ENCODE measurements around the gene CHSY3. TPM values are rescaled to one million over a fixed set of nuclear protein-coding genes. Genes with fewer than 3 reads are reported as not detected.
A peak's percentile ranks its signal among the peaks of the same experiment; 100 is the strongest.

Gene CHSY3
- total and polyA plus RNA-seq, 2 experiments from 2014 or later: 1.8 to 6.7 TPM

DNA sequence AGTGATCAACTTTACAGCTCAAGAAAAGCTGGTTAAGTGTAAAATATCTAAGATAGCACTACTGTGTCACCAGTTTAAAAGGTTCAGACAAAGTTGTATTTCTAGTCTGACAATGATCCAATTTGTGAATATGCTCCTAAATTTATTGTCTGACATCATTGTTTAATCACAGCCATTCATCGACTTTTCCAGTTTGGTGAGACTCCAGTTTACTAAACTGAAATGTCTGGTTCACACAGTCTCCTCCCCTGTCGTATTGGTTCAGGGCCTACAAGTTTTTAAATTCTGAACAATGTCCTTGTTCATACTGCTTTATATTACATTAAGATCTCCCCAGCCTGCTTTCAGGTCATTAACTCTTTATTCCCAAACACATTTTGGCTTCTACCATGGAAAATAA, 161.4 kb downstream of the CHSY3 start:
- no peak for DNase-seq (ENCODE audit: low read depth in 1 of 2, low spot score in 1 of 2)
- no peaks in the 10 kb centered on the region for H3K36me3 ChIP-seq
- TF ChIP-seq, protein P1, sequence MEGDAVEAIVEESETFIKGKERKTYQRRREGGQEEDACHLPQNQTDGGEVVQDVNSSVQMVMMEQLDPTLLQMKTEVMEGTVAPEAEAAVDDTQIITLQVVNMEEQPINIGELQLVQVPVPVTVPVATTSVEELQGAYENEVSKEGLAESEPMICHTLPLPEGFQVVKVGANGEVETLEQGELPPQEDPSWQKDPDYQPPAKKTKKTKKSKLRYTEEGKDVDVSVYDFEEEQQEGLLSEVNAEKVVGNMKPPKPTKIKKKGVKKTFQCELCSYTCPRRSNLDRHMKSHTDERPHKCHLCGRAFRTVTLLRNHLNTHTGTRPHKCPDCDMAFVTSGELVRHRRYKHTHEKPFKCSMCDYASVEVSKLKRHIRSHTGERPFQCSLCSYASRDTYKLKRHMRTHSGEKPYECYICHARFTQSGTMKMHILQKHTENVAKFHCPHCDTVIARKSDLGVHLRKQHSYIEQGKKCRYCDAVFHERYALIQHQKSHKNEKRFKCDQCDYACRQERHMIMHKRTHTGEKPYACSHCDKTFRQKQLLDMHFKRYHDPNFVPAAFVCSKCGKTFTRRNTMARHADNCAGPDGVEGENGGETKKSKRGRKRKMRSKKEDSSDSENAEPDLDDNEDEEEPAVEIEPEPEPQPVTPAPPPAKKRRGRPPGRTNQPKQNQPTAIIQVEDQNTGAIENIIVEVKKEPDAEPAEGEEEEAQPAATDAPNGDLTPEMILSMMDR (IDR thresholded peaks at IDR 0.05; ENCODE audit: low read depth, low read length): no peak
- no peaks in the 10 kb centered on the region for H3K27me3 ChIP-seq
- no peak overlapping the region for H3K27ac ChIP-seq
- no peak overlapping the region for H3K4me3 ChIP-seq
- no peaks in the 10 kb centered on the region for H3K4me1 ChIP-seq (ENCODE audit: low read depth)
- no peaks in the 10 kb centered on the region for H3K9me3 ChIP-seq (ENCODE audit: low read depth)

DNA sequence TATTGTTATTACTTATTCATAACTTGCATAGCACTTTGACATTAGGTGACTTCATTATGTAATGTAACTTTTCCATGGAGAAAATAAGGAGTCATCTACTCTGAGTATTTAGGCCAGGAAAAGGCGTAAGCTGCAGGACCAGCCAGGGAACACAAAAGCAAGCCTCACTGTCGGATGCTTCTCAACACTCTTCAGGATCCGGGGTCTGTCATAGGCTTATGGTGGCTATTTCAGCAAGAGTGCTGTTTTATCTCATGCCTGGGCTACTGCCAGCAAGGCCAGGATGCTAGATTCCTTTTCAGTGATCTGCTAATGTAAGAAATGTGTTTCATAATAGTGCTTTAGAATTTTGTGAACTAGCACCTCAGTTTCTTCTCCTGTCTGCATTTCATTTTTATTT, 162.4 kb downstream of the CHSY3 start:
- TF ChIP-seq, protein P1 (IDR thresholded peaks at IDR 0.05; ENCODE audit: low read depth, low read length): no peak
- Histone ChIP-seq H3K36me3 (no peaks in the 10 kb centered on the region), H3K27ac (no peak overlapping the region), H3K4me3 (no peak overlapping the region), H3K4me1 (ENCODE audit: low read depth) (no peaks in the 10 kb centered on the region), H3K9me3 (ENCODE audit: low read depth) (no peaks in the 10 kb centered on the region), H3K27me3 (no peaks in the 10 kb centered on the region)
- DNase-seq (ENCODE audit: low read depth in 1 of 2, low spot score in 1 of 2): peak in 1 of 2 donors; percentile 75

DNA sequence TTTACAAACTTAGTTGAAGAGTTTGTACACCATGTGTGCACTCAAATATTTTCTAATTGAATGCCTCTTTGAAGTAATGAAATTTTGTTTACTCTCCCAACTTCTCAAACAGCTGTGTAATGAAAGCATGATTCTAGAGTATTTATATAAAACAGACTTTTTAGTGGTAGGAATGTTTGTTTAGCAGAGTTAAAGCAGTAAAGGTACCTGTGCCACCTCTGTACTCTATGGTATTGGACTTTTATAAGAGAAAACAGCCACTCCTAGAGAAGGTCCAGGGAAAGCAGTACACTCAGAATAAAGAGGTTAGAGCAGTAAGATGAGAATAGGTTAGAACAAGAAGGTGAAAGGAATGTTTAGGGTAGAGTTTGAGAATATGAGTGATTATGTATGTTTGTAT, 163.1 kb downstream of the CHSY3 start:
- Histone ChIP-seq H3K4me3 (no peak overlapping the region), H3K36me3 (no peaks in the 10 kb centered on the region), H3K27me3 (no peaks in the 10 kb centered on the region), H3K27ac (no peak overlapping the region), H3K4me1 (ENCODE audit: low read depth) (no peaks in the 10 kb centered on the region), H3K9me3 (ENCODE audit: low read depth) (no peaks in the 10 kb centered on the region)
- no peak for DNase-seq (ENCODE audit: low read depth in 1 of 2, low spot score in 1 of 2)
- TF ChIP-seq, protein P1 (IDR thresholded peaks at IDR 0.05; ENCODE audit: low read depth, low read length): no peak

DNA sequence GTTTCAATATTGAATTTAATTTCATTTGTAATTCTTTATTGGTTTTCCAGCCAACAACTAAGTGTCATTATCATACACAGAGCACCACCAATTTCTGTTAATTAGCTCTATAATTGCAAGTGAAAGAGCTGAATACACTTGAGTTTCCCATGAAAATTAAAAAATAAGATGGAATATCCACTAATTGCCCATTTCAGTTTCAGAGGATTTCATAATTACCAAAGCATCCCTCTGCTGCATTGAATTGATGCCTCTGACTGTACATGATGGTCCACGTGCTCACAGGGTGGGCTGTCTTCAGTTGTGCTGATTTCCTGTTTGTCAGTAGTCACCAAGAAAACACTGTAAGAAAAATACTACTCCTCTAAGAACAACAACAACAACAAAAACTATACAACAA, 163.8 kb downstream of the CHSY3 start:
- Histone ChIP-seq H3K4me1 (ENCODE audit: low read depth) (no peaks in the 10 kb centered on the region), H3K27me3 (no peaks in the 10 kb centered on the region), H3K9me3 (ENCODE audit: low read depth) (no peaks in the 10 kb centered on the region), H3K36me3 (no peaks in the 10 kb centered on the region), H3K4me3 (no peak overlapping the region), H3K27ac (no peak overlapping the region)
- DNase-seq (ENCODE audit: low read depth in 1 of 2, low spot score in 1 of 2): no peak
- TF ChIP-seq, protein P1 (IDR thresholded peaks at IDR 0.05; ENCODE audit: low read depth, low read length): no peak

DNA sequence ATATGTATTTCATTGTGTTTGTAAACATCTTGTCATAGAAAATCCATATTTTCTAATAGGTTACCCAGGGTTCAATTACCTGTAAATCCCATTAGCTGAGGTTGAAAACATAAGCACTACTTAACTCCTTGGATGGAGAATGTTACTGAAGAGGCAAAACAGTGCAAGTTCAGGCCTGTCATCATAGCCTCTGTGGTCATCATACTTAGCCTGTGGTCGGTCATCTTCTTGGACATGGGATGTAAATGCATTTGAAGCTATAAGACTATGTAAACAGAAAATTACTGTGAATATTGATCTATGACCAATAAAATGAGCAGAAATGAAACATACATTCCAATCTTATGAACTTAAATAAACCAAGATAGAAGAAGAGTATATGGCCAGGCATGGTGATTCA, 164.7 kb downstream of the CHSY3 start:
- H3K4me3 ChIP-seq: no peak overlapping the region
- no peak for DNase-seq (ENCODE audit: low read depth in 1 of 2, low spot score in 1 of 2)
- no peak overlapping the region for H3K27ac ChIP-seq
- TF ChIP-seq, protein P1 (IDR thresholded peaks at IDR 0.05; ENCODE audit: low read depth, low read length): no peak
- no peaks in the 10 kb centered on the region for H3K36me3 ChIP-seq
- H3K27me3 ChIP-seq: no peaks in the 10 kb centered on the region
- H3K4me1 ChIP-seq (ENCODE audit: low read depth): no peaks in the 10 kb centered on the region
- no peaks in the 10 kb centered on the region for H3K9me3 ChIP-seq (ENCODE audit: low read depth)

DNA sequence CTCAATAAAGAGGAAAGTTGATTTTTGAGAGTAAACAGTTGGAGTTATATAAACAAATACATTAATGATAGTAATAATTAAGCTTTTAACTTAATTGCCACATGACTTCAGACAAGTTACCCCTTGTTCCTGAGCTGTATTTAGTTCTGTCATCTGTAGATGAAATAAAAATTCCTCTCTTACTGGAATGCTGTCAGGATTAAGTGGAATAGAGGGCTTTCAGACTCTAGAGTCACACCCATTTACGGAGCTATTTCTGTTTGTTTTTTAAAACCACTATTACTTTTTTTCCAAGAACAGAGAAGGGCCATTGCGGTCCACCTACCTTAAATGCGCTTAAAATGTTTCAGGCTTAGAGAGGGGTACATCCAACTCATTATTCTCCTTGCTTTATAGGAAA, 170.6 kb downstream of the CHSY3 start:
- no peaks in the 10 kb centered on the region for H3K36me3 ChIP-seq
- TF ChIP-seq, protein P1 (IDR thresholded peaks at IDR 0.05; ENCODE audit: low read depth, low read length): no peak
- no peak for DNase-seq (ENCODE audit: low read depth in 1 of 2, low spot score in 1 of 2)
- H3K9me3 ChIP-seq (ENCODE audit: low read depth): no peaks in the 10 kb centered on the region
- no peaks in the 10 kb centered on the region for H3K27me3 ChIP-seq
- H3K27ac ChIP-seq: no peak overlapping the region
- no peak overlapping the region for H3K4me3 ChIP-seq
- no peaks in the 10 kb centered on the region for H3K4me1 ChIP-seq (ENCODE audit: low read depth)
